NCI-H510A (cell line): ENCODE results near the gene ANKRD34A.
A peak's percentile ranks its signal among the peaks of the same experiment; 100 is the strongest.
"Not testable (repeated sequence)": the region's sequence is repeated elsewhere in the genome, so short reads cannot be mapped to it uniquely, and the experiment has no call there.

ENCODE experiments used
- DNase-seq: peaks from one replicate; lab custom pipeline; 2025; lab: John Stamatoyannopoulos, UW

ANKRD34A gene

GRCh38 chr1:145942871-145943270, 21.5 kb downstream of the ANKRD34A start:
- DNase-seq: no peak

- no peak for DNase-seq
Measured at GRCh38 chr1:145942405-145942804, 22.0 kb downstream of the ANKRD34A start.

GRCh38 chr1:145937436-145937835, 26.9 kb downstream of the ANKRD34A start:
- no peak for DNase-seq

- no peak for DNase-seq
Measured at GRCh38 chr1:145936247-145936646, 28.1 kb downstream of the ANKRD34A start.

- DNase-seq: no peak
Measured at GRCh38 chr1:145935708-145936107, 28.7 kb downstream of the ANKRD34A start.

GRCh38 chr1:145932522-145933009, 31.8 kb downstream of the ANKRD34A start:
- DNase-seq: not testable (repeated sequence)

- DNase-seq: no peak
Measured at GRCh38 chr1:145927916-145928643, 36.3 kb downstream of the ANKRD34A start.

GRCh38 chr1:145927063-145927886, 37.1 kb downstream of the ANKRD34A start, which contains the start of gene RBM8A:
Gene RBM8A (minus strand): TSS chr1:145927484. CDS start chr1:145927426, 58 bp downstream.
- peak; percentile 96 for DNase-seq

- no peak for DNase-seq
Measured at GRCh38 chr1:145926686-145927062, 37.7 kb downstream of the ANKRD34A start.

- DNase-seq: no peak
Measured at GRCh38 chr1:145922266-145922665, 42.1 kb downstream of the ANKRD34A start.

GRCh38 chr1:145920297-145920696, 44.1 kb downstream of the ANKRD34A start:
- DNase-seq: not testable (repeated sequence)

GRCh38 chr1:145918992-145919939, 45.1 kb downstream of the ANKRD34A start:
- DNase-seq: no peak

- DNase-seq: peak; percentile 57
Measured at GRCh38 chr1:145918144-145918991, 46.0 kb downstream of the ANKRD34A start, which contains the start of gene PEX11B. Gene PEX11B (minus strand): TSS chr1:145918717. CDS start chr1:145918688, 29 bp downstream.

- no peak for DNase-seq
Measured at GRCh38 chr1:145917595-145917994, 46.8 kb downstream of the ANKRD34A start.

GRCh38 chr1:145916745-145917144, 47.6 kb downstream of the ANKRD34A start:
- DNase-seq: no peak

GRCh38 chr1:145912128-145912641, 52.2 kb downstream of the ANKRD34A start:
- no peak for DNase-seq
